ENCODE measurements around the gene HSDL2.

Gene HSDL2

GRCh38 chr9:112446080-112446479, 66.2 kb downstream of the HSDL2 start:
- no peak for DNase-seq

DNA sequence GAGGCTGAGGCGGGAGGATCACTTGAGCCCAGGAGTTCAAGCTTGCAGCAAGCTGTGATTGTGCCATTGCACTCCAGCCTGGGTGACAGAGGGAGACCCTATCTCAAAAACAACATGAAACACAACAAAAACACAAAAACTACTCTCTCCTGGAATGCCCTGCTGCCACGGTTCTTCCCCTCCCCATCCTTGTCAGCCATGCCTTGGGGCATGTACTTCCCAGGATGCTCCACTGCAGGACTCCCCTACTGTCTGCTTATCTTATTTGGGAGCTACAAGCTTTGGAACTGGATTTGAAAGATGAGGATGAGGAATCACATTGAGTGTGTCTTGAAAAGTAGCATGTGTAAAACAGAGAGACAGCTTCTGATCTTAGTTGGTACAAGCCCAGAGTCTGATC, 66.6 kb downstream of the HSDL2 start:
- DNase-seq, result no peak

GRCh38 chr9:112447283-112447761, 67.4 kb downstream of the HSDL2 start:
- DNase-seq, result no peak

- DNase-seq, result no peak
These were observed 82.9 kb downstream of the HSDL2 start for GRCh38 chr9:112462855-112463254.

DNA sequence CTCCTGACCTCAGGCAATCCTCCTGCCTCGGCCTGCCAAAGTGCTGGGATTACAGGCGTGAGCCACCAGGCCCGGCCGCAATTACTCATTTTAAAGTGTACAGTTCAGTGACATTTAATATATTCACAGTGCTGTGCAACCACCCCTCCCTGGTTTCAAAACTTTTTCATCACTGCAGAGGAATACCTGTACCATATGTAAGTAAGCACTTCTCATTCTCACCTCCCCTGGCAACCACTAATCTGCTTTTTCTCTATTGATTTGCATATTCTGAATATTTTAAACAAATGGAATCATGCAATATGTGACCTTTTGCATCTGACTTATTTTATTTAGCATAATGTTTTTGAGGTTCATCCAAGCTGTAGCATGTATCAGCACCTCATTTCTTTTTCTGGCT, 85.4 kb downstream of the HSDL2 start:
- no peak for DNase-seq

DNA sequence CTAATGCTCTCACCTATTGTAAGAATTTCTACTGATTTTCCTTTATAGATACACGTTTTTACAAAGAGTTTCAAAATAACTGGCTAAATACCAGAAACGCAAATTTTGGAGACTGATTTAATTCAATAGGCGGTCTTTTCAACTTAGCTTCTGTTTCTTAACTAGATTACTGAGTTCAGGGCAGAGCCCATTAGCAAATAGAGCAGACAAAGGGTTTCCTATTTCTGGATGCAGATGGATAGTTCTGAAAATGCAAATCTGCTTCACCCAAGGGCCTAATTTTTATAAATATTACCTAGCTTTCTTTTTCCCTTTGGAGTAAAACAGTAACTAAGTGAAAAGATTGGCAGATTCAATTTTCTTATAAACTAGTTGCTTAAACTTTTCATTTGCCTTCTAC, 93.1 kb downstream of the HSDL2 start:
- no peak for DNase-seq

DNA sequence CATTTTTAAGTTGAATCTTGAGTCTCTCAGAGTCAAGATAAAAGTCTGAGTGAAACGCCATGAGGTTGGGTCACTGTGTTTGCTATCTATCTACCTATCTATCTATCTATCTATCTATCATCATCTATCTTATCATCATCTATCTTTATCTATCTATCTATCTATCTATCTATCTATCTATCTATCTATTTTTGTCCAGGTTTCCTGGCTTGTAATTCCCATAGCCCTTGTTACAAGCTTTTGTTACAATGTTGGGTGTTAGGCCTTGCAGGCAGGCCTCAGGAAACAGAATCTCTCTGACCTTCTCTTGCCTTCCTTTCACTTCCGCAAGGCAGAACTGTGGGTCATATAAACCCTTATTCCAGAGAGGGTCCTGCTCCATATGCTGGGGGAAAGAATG, 94.1 kb downstream of the HSDL2 start:
- DNase-seq, result no peak

GRCh38 chr9:112475318-112475717, 95.4 kb downstream of the HSDL2 start:
- no peak for DNase-seq

- DNase-seq, result no peak
These were observed 97.4 kb downstream of the HSDL2 start for GRCh38 chr9:112477330-112477729.

GRCh38 chr9:112479221-112479620, 99.3 kb downstream of the HSDL2 start:
- no peak for DNase-seq

- DNase-seq, result no peak
These were observed 104.7 kb downstream of the HSDL2 start for GRCh38 chr9:112484607-112485006.

GRCh38 chr9:112485574-112485973, 105.7 kb downstream of the HSDL2 start:
- no peak for DNase-seq

DNA sequence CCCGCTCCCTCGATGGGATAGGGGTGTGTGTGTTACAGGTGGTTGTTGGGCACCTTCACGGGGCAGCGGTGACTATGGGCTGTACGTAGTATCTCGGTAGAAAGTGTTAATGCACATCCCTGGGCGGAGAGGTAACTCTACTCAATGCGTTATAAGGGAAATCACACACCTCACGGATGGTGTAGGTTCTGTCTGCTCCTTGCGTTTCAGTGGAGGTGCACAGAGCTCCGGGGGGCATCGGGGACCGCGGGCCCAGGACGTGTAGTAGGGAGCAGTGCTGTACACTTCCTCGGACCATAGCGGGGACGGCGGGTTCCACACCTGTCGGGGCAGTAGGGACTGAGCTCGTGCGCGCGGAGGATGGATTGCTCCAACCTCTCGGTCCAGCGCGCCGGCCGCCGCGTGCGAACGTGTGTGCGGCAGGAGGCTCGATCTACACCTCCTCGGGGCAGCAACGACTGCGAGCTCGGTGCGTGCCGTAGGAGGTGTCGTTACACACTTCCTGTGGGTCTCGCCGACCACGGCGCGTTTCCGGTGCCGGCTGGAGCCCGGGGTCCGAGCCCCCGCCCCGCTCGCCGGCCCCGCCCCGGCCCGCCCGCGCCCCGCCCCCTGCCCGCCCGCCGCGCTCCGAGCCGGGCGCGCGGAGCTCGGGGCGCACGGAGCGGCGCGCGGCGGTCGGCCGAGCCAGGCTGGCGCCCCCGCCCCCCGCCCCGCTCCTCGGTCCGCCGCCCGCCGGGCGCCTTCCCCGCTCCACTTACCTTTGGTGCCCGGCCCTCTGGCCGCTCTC, 106.5 kb downstream of the HSDL2 start, which contains the start of gene KIAA1958:
KIAA1958 (plus strand) TSS at position 607 of the 787 bp plus-strand sequence. CDS start 87,254 bp downstream, outside the sequence.
- DNase-seq, result peak in 55 of 56 donors; percentile 1 to 84 (median 52)

- DNase-seq, result peak in 38 of 56 donors; percentile 10 to 68 (median 39)
These were observed 107.3 kb downstream of the HSDL2 start for GRCh38 chr9:112487008-112487798.

GRCh38 chr9:112487799-112488340, 108.0 kb downstream of the HSDL2 start:
- no peak for DNase-seq

DNA sequence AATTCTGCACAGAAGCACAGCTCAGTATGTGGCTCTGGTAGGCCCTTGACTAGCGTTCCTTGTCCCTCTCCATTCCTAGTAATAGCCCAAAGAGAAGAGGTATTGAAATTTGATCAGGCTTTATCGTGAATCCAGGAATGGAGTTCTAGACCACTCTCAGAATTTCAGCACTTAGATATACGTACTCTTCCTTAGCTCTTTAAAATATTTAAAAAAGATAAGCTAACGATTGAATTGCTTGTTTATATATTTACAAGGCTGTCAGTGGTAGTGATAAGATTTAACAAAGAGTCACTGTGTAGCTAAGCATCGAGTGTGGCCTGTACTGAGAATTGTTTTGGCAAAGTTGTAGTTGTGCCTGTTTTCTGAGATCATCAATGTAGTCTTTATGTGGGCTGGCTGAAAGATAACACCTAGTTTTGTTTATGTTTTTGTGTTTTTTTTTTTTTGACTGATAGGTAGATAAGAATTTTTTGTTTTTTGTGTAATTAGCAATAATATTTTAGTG, 109.2 kb downstream of the HSDL2 start:
- DNase-seq, result peak in 3 of 56 donors; percentile 14 to 32 (median 21)

DNA sequence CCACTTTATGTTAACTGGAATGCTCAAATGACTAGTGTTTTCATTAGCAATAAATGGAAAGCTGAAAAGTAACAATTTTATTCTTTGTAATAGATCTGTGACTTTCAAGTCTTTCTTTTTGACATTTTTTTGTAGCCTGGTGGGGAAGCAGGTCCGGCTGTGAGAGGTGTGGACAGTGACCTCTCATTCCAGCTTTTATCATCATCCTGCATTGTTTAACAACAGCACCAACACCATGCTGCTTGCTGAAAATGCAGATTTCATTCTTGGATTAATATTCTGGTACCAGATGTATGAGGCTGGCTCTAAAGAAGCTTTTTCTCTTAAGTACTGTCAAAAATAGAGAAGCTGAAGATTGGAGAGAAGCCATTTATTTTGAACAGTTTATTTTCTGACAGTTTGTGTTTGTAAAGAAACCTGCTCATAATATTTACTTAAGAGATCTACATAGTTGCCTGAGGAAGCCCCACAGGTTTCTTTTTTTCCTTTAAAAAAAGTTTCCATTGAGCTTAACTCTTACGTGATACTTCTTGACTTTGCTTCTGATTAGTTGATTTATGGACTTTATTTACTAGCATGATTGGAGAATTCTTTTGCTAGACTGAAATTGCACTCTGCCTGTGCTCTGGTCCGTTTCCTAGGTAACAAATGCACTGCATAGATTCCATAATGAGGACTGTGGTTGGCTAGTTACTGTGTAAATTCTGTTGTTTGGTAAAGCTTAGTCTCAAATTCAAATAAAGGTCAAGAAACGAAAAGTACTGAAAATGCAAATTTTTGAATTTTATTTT, 110.2 kb downstream of the HSDL2 start:
- DNase-seq, result peak in 1 of 56 donors; percentile 1

GRCh38 chr9:112493393-112494137, 113.7 kb downstream of the HSDL2 start:
- DNase-seq, result no peak

DNA sequence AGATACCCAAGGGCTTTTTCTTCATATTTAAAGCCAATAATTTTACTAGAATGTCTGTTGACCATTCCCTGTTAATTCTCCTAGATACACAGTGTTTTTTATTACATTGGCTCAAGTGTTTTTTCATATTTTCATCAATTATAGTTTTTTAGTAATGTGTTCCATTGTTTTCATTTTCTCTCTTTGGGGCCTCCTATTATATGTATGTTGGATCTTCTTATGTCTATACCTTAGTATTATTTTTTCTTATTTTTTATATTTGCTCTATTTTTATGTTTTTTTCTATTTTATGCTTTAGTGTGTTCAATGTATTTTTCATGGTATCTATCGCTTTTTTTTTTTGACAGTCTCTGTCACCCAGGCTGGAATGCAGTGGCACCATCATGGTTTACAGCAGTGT, 114.2 kb downstream of the HSDL2 start:
- DNase-seq, result no peak

GRCh38 chr9:112495614-112496013, 115.7 kb downstream of the HSDL2 start:
- no peak for DNase-seq
